ENCODE results near the gene BBS4.

Gene BBS4

GRCh38 chr15:72735111-72735510, 49.1 kb downstream of the BBS4 start:
- TF ChIP-seq CTCF (conservative IDR thresholded peaks at IDR 0.05; ENCODE audit: low read depth, low read length) = no peak
- DNase-seq (ENCODE audit: low read depth) = no peak
- no peak overlapping the region for H3K4me3 ChIP-seq (ENCODE audit: low read depth, low read length)

DNA sequence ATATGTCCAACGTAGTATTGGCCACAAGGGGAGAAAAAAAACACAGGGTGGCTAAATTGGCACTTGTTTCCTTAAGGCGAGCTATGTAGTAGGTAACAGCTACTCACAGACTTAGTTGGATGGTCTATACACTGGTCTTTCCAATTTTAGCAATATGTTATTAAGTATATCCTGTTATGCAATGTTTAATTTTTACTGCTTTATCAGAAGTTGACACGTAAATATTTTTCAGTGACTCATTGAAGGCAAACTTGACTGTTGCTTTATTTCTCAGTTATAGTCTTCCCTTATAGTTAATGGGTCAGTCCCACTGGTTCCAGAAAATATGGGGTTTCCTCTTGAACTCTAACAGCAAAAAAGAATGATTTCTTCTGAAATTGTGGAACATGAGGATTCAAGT, 51.1 kb downstream of the BBS4 start:
- TF ChIP-seq CTCF (conservative IDR thresholded peaks at IDR 0.05; ENCODE audit: low read depth, low read length) = no peak
- no peak for DNase-seq (ENCODE audit: low read depth)
- H3K4me3 ChIP-seq (ENCODE audit: low read depth, low read length) = no peak overlapping the region

DNA sequence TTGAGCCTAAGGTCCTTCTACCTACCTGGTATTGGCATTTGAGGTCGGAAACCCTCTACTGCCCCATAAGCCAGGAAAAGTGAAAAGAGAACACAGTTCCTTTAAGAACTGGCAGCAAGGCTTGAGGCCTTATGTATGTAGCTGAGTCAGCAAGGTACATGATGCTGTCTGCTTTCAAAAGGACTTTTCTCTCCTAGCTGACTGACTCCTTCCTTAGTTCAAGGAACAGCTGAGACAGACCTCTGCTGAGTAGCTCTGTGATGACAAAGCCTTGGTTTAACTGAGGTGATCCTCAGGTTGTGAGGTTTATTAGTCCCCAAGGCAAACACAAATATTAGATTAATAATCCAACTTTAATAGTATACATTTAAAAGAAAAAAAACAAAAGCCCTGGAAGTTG, 51.7 kb downstream of the BBS4 start:
- peak; percentile 15 for DNase-seq (ENCODE audit: low read depth)
- H3K4me3 ChIP-seq (ENCODE audit: low read depth, low read length) = no peak overlapping the region
- TF ChIP-seq CTCF (conservative IDR thresholded peaks at IDR 0.05; ENCODE audit: low read depth, low read length) = no peak

GRCh38 chr15:72740219-72740618, 54.2 kb downstream of the BBS4 start:
- TF ChIP-seq CTCF (conservative IDR thresholded peaks at IDR 0.05; ENCODE audit: low read depth, low read length) = no peak
- no peak overlapping the region for H3K4me3 ChIP-seq (ENCODE audit: low read depth, low read length)
- DNase-seq (ENCODE audit: low read depth) = no peak

- no peak for TF ChIP-seq CTCF (conservative IDR thresholded peaks at IDR 0.05; ENCODE audit: low read depth, low read length)
- H3K4me3 ChIP-seq (ENCODE audit: low read depth, low read length) = no peak overlapping the region
- no peak for DNase-seq (ENCODE audit: low read depth)
These were observed 63.7 kb downstream of the BBS4 start for GRCh38 chr15:72749700-72750099.

GRCh38 chr15:72751751-72752455, 65.9 kb downstream of the BBS4 start:
- DNase-seq (ENCODE audit: low read depth) = peak; percentile 48
- TF ChIP-seq CTCF (conservative IDR thresholded peaks at IDR 0.05; ENCODE audit: low read depth, low read length) = no peak
- H3K4me3 ChIP-seq (ENCODE audit: low read depth, low read length) = no peak overlapping the region

DNA sequence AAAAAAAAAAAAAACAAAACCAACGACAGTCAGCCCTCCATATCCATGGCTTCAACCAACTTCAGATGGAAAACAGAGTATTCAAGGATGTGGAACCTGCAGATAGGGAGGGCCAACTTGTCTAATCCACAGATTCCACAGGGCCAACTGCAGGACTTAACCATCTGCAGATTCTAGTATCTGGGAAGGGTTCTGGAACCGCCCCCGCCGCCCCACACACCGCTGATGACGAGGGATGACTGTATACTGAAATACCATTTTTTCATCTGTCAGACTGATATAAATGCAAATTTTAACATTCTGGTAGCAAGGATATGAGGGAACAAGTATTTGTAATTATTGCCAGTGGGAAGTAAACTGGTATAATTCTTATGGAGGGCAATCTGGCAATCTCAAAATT, 68.1 kb downstream of the BBS4 start:
- no peak overlapping the region for H3K4me3 ChIP-seq (ENCODE audit: low read depth, low read length)
- TF ChIP-seq CTCF (conservative IDR thresholded peaks at IDR 0.05; ENCODE audit: low read depth, low read length) = no peak
- no peak for DNase-seq (ENCODE audit: low read depth)
